ENCODE measurements around the gene CREG2.

CREG2 gene

GRCh38 chr2:101400048-101400447 is 12.7 kb upstream of the CREG2 start:
- Mint-ChIP-seq H3K4me1 (ENCODE audit: low read depth) (peaks cover 11% of the 10 kb centered on the region), H3K27ac (no peak overlapping the region), H3K4me3 (no peak overlapping the region), H3K9me3 (no peaks in the 10 kb centered on the region), H3K27me3 (ENCODE audit: low read depth) (peaks cover 9% of the 10 kb centered on the region), H3K36me3 (ENCODE audit: low read depth) (no peaks in the 10 kb centered on the region)

DNA sequence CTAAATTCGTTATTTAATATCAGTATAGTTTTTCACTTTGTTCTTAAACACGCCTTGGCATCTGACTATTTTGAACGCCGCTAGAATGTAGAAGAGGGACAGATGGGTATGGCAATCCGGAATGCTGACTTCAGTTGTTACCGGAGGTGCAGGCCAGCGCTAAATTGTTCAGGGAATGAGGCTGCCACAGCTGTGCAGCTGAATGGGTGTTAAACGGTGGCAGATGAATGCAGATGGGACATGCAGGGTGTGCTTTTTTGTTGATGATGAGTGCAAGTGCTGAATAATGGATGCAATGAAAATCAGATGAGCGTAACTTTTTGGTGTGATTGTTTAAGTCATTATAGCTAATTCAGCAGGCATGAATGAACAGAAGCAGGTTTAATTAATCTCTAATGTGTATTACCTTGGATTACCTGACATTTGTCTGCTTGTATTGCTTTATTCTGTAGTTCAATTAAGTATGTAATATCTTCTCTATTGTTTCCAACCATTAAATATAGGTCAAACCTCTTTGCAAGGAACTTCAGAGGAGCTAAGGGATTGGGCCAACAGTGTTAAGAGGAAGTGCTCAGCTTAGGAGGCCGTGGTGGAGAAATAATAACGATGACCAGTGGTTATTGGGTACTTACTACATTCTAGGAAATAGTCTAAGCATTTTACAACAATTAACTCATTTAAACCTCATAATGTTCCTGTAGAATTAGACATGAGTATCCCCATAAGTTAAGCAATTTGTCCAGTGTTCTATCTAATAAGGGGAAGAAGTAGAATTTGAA is 11.9 kb upstream of the CREG2 start:
- Mint-ChIP-seq H3K27ac (no peak overlapping the region), H3K36me3 (ENCODE audit: low read depth) (no peaks in the 10 kb centered on the region), H3K9me3 (no peaks in the 10 kb centered on the region), H3K4me1 (ENCODE audit: low read depth) (peaks cover 11% of the 10 kb centered on the region), H3K27me3 (ENCODE audit: low read depth) (peaks cover 15% of the 10 kb centered on the region), H3K4me3 (no peak overlapping the region)

DNA sequence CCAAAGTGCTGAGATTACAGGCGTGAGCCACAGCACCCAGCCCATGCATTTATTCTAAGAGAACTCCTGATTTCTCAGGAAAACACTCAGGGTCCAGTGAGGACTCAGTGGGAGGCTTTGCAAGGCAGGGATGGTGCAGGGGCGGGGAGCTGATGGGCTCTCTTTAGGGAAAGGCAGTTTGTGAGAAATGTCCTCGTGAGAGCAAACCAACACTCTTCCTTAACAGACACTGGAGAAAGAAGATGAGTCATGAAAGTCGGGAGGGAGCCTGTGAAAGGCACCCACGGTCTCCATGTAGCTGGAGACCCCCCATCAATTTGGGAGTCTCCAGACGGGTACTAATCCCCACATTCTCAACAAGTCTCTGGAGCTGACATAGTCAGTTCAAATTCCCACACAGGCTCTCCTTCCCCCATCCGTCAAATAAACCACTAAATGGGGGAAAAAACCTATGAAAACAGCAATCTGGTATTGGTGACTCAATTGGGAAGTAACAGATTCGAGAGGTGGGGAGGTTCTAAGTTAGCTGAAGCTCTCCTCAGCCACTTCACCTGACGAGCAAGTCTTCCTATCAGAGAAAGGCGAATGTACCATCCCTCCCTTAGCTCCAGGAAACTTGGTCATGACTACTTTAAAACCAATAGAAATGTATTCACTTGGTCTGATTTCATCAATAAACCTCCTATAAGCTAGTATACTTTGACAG is 11.0 kb upstream of the CREG2 start:
- H3K27ac Mint-ChIP-seq: peak overlapping the region; percentile 12
- no peaks in the 10 kb centered on the region for H3K9me3 Mint-ChIP-seq
- H3K4me1 Mint-ChIP-seq (ENCODE audit: low read depth): peaks cover 11% of the 10 kb centered on the region
- H3K27me3 Mint-ChIP-seq (ENCODE audit: low read depth): peaks cover 16% of the 10 kb centered on the region
- H3K4me3 Mint-ChIP-seq: no peak overlapping the region
- no peaks in the 10 kb centered on the region for H3K36me3 Mint-ChIP-seq (ENCODE audit: low read depth)

- H3K27me3 Mint-ChIP-seq (ENCODE audit: low read depth): peaks cover 27% of the 10 kb centered on the region
- peaks cover 11% of the 10 kb centered on the region for H3K4me1 Mint-ChIP-seq (ENCODE audit: low read depth)
- H3K27ac Mint-ChIP-seq: peak overlapping the region; percentile 1
- H3K4me3 Mint-ChIP-seq: no peak overlapping the region
- H3K36me3 Mint-ChIP-seq (ENCODE audit: low read depth): peaks cover 3% of the 10 kb centered on the region
- no peaks in the 10 kb centered on the region for H3K9me3 Mint-ChIP-seq
Observed at GRCh38 chr2:101396316-101396717, 9.0 kb upstream of the CREG2 start.

DNA sequence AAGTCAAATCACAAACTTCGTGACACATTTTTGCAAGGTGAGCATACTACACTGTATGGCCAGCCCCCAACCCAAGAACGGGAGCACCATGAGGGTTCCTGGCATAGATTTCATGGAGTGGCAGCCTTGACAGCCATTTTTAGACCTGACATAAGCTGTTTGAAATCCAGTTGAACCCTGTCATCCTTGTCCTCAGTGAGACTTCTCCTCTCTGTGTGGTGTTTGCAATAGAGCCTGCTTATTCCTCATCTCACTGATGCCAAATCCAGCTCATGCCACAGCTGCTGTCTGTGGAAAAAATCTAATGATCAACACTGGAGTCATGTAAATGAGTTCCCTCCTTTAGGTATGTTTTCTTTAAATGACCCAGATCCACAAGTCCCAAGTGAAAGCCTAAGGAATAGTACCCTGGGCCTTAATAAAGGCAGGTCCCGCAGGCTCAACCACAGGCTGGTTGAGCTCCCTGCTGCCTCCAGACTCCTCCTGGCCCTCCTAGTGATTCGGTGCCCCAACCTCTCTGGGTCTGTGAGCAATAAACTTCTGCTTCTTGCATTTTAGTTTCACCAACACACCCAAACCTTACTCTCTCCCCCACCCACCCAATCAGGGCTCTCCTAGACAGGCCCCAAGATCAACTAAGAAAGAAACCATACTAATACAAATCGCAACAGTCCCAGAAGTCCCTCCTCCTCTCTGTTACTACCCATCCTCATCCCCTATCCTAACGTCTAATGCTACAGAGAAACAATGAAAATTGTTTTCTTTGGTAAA is 8.4 kb upstream of the CREG2 start:
- Mint-ChIP-seq H3K27me3 (ENCODE audit: low read depth) (peaks cover 27% of the 10 kb centered on the region), H3K36me3 (ENCODE audit: low read depth) (peaks cover 3% of the 10 kb centered on the region), H3K4me3 (no peak overlapping the region), H3K27ac (peak overlapping the region; percentile 1), H3K9me3 (no peaks in the 10 kb centered on the region), H3K4me1 (ENCODE audit: low read depth) (peaks cover 11% of the 10 kb centered on the region)

DNA sequence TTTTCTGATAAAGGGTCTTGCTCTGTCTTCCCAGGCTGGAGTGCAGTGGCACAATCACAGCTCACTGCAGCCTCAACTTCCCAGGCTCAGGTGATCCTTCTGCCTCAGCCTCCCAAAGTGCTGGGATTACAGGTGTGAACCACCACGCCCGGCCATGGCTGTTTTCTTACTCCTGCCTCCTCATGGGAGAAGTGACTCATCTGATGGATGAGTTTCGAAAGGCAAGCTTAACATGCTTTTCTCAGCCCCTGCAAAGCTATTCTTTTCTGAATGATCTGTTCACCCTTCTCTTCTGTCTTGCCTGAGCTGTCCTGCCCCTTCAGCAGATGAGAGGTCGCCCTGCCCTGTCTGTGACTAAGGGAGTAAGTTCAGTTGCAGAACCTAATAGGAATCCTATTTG is 929 bp upstream of the CREG2 start:
- peak overlapping the region; percentile 67 for H3K4me3 Mint-ChIP-seq
- peaks cover 68% of the 10 kb centered on the region for H3K27me3 Mint-ChIP-seq (ENCODE audit: low read depth)
- no peaks in the 10 kb centered on the region for H3K9me3 Mint-ChIP-seq
- H3K36me3 Mint-ChIP-seq (ENCODE audit: low read depth): peaks cover 3% of the 10 kb centered on the region
- H3K4me1 Mint-ChIP-seq (ENCODE audit: low read depth): peaks cover 6% of the 10 kb centered on the region
- no peak overlapping the region for H3K27ac Mint-ChIP-seq

- H3K27ac Mint-ChIP-seq: no peak overlapping the region
- no peaks in the 10 kb centered on the region for H3K36me3 Mint-ChIP-seq (ENCODE audit: low read depth)
- H3K9me3 Mint-ChIP-seq: no peaks in the 10 kb centered on the region
- peaks cover 6% of the 10 kb centered on the region for H3K4me1 Mint-ChIP-seq (ENCODE audit: low read depth)
- peaks cover 69% of the 10 kb centered on the region for H3K27me3 Mint-ChIP-seq (ENCODE audit: low read depth)
- peak overlapping the region; percentile 40 for H3K4me3 Mint-ChIP-seq
Observed at GRCh38 chr2:101386599-101387150, 628 bp downstream of the CREG2 start.

DNA sequence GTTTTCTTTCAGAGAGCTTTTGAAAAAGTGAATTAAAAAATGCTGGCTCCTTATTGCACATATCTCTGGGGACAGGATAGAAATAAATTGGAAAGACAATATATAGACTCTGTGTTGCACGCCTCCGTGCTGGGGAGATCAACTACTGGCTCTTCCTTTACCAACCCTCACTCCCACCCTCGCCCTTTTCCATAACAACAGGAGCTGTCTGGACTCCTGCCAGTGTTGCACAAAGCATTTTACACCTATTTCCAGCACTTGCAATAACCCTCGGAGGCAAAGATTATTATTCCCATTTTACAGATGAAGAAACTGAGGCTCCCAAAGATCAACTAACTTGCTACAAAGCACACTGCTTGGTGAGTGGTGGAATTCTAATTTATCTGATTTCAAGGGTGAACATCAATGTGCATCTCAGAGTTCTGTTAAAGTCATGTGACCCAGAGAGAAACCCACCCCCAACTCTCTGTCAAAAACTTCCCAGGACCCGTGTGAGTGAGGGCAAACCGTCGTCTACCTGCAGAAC is 4.2 kb downstream of the CREG2 start:
- Mint-ChIP-seq H3K4me3 (no peak overlapping the region), H3K4me1 (ENCODE audit: low read depth) (peaks cover 6% of the 10 kb centered on the region), H3K9me3 (no peaks in the 10 kb centered on the region), H3K27me3 (ENCODE audit: low read depth) (peaks cover 54% of the 10 kb centered on the region), H3K27ac (no peak overlapping the region), H3K36me3 (ENCODE audit: low read depth) (no peaks in the 10 kb centered on the region)

- H3K27ac Mint-ChIP-seq: no peak overlapping the region
- H3K27me3 Mint-ChIP-seq (ENCODE audit: low read depth): peaks cover 49% of the 10 kb centered on the region
Observed at GRCh38 chr2:101382442-101382841, 4.9 kb downstream of the CREG2 start.

GRCh38 chr2:101380376-101380775 is 6.9 kb downstream of the CREG2 start:
- no peaks in the 10 kb centered on the region for H3K36me3 Mint-ChIP-seq (ENCODE audit: low read depth)
- no peaks in the 10 kb centered on the region for H3K9me3 Mint-ChIP-seq
- H3K4me1 Mint-ChIP-seq (ENCODE audit: low read depth): no peaks in the 10 kb centered on the region
- H3K4me3 Mint-ChIP-seq: no peak overlapping the region
- H3K27me3 Mint-ChIP-seq (ENCODE audit: low read depth): peaks cover 38% of the 10 kb centered on the region
- no peak overlapping the region for H3K27ac Mint-ChIP-seq

More at GRCh38 chr2:101382442-101382841, 4.9 kb downstream of the CREG2 start:
- H3K9me3 Mint-ChIP-seq: no peaks in the 10 kb centered on the region
- H3K4me1 Mint-ChIP-seq (ENCODE audit: low read depth): peaks cover 4% of the 10 kb centered on the region
- no peaks in the 10 kb centered on the region for H3K36me3 Mint-ChIP-seq (ENCODE audit: low read depth)
- no peak overlapping the region for H3K4me3 Mint-ChIP-seq

DNA sequence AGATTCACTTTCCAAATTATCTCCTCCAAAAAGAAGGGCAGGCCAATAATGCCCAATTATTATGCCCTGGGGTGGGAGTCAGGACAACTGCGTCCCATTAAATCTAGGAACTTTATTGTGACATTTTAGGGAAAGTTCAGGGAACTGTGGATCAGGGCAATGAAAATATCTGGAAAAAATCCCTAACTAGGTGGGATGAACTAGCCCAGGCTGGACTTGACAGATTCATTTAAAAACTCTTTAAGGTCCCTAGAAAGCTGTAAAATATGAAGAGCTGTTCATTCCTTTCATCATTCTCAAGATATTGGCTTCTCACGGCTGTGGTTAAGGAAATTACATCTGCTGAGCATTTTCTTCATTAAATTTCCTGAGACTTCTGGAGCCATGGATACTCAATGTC is 8.2 kb downstream of the CREG2 start:
- H3K4me1 Mint-ChIP-seq (ENCODE audit: low read depth): peaks cover 13% of the 10 kb centered on the region
- H3K27me3 Mint-ChIP-seq (ENCODE audit: low read depth): peaks cover 26% of the 10 kb centered on the region
- H3K9me3 Mint-ChIP-seq: no peaks in the 10 kb centered on the region
- no peak overlapping the region for H3K27ac Mint-ChIP-seq
- H3K4me3 Mint-ChIP-seq: no peak overlapping the region
- no peaks in the 10 kb centered on the region for H3K36me3 Mint-ChIP-seq (ENCODE audit: low read depth)

GRCh38 chr2:101375653-101376052 is 11.7 kb downstream of the CREG2 start:
- Mint-ChIP-seq H3K4me1 (ENCODE audit: low read depth) (peaks cover 13% of the 10 kb centered on the region), H3K27ac (no peak overlapping the region), H3K4me3 (no peak overlapping the region), H3K36me3 (ENCODE audit: low read depth) (peaks cover 3% of the 10 kb centered on the region), H3K27me3 (ENCODE audit: low read depth) (peaks cover 21% of the 10 kb centered on the region), H3K9me3 (peaks cover 20% of the 10 kb centered on the region)

DNA sequence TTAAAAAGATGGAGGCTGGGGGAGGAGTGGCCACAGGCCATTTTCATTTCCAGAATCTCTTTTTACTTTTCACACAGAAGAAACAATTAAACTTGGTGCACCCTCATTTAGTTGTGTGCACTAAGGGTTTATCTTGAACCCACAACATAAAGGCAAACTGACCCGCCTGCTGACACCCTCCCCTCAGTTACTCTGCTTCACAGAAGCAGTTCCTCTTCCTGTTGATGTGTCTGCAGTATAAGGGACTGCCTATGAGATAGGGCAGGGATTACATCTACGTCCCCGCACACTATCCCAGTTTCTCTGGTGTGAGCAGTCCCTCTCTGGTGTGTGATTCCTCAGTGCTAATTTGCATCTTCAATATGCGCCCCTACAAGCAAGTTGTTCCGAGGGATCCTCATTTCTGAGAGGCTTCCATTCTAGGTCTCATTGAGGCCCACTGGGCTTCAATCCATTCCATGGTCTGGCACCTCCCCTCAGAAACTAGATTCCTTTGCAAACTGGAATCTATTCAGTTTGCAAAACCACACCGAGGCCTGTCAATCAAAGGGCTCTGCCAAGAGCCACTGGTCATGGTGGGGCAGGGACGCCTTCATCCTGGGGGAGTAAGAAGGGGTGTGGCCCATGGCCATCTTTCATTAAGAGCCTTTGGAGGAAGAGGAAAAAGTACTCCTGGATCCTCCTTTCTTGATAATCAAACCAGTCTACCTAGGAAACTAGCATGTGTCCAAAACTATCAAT is 12.3 kb downstream of the CREG2 start:
- Mint-ChIP-seq H3K9me3 (peaks cover 20% of the 10 kb centered on the region), H3K36me3 (ENCODE audit: low read depth) (peaks cover 3% of the 10 kb centered on the region), H3K4me3 (no peak overlapping the region), H3K27me3 (ENCODE audit: low read depth) (peaks cover 21% of the 10 kb centered on the region), H3K4me1 (ENCODE audit: low read depth) (peaks cover 13% of the 10 kb centered on the region), H3K27ac (no peak overlapping the region)

- H3K4me3 Mint-ChIP-seq: no peak overlapping the region
- H3K36me3 Mint-ChIP-seq (ENCODE audit: low read depth): peaks cover 3% of the 10 kb centered on the region
- H3K9me3 Mint-ChIP-seq: peaks cover 20% of the 10 kb centered on the region
- H3K4me1 Mint-ChIP-seq (ENCODE audit: low read depth): peaks cover 13% of the 10 kb centered on the region
- no peak overlapping the region for H3K27ac Mint-ChIP-seq
- peaks cover 25% of the 10 kb centered on the region for H3K27me3 Mint-ChIP-seq (ENCODE audit: low read depth)
Observed at GRCh38 chr2:101372792-101373191, 14.5 kb downstream of the CREG2 start.
